HL-60 (cell line): ENCODE measurements around the gene BCL7B.

Experiments
- DNase-seq, 2 experiments: peaks; one replicate each; pipeline ENCODE4 v3.0.0-alpha.2; 2010 to 2020; ENCODE audit warnings: low read depth in 1 of 2, low spot score in 1 of 2
- H3K27ac ChIP-seq: fragments of 250-450 bp; sonication (Bioruptor Pico); replicated peaks from 2 replicates; pipeline ENCODE4 v1.5.1; 2020; ENCODE audit warnings: mild to moderate bottlenecking, moderate library complexity
- H3K27me3 ChIP-seq: fragments of 250-450 bp; sonication (Bioruptor Pico); 2 replicates; pipeline ENCODE4 v1.5.1; 2021; ENCODE audit warnings: mild to moderate bottlenecking, moderate library complexity; ENCODE audit not compliant: insufficient read depth, poor library complexity, severe bottlenecking
- H3K4me3 ChIP-seq: replicated peaks from 2 replicates; pipeline ENCODE4 v1.5.1; 2011; ENCODE audit warnings: mild to moderate bottlenecking, control low read depth, low read length; ENCODE audit not compliant: insufficient read depth
- CTCF ChIP-seq: IDR thresholded peaks from one replicate; pipeline ENCODE4 v1.5.1; 2011; ENCODE audit warnings: low read length, control low read depth, inconsistent platforms; ENCODE audit not compliant: insufficient read depth
- GABPA ChIP-seq: IDR thresholded peaks from 2 replicates; pipeline ENCODE4 v1.6.1; 2012; ENCODE audit warnings: low read depth
- POLR2AphosphoS5 ChIP-seq: IDR thresholded peaks from 2 replicates; pipeline ENCODE4 v1.6.1; 2012; ENCODE audit warnings: low read depth
- SPI1 ChIP-seq: IDR thresholded peaks from 2 replicates; pipeline ENCODE4 v1.6.1; 2012; ENCODE audit warnings: low read depth, mild to moderate bottlenecking, borderline replicate concordance
- TF ChIP-seq, protein P1 (sequence below): IDR thresholded peaks from 2 replicates; pipeline ENCODE4 v1.6.1; 2012; ENCODE audit warnings: low read depth; ENCODE audit not compliant: insufficient replicate concordance

Gene BCL7B

DNA sequence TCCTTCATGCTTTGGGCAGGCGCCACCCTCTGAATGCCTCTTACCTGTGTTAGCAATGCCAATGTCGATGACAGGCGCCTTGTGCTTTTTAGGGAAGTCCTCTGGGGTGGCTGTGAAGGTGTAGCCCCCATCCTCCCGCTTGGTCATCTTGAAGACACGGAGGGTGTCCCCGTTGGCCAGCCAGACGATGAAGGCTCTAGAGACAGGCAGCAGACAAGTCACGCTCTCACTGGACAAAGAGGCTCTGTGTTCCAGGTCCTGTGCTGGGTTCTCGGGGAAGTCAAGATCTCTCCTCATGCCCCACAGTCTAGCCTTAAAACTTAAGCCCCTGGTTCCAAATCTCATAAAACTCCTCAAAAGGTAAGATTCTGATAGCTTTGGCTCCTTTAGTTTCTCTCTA, 15.8 kb upstream of the BCL7B start:
- H3K4me3 ChIP-seq, result no peak overlapping the region
- H3K27me3 ChIP-seq, result no peaks in the 10 kb centered on the region
- DNase-seq, result no peak
- TF ChIP-seq POLR2AphosphoS5 (no peak), GABPA (no peak), SPI1 (no peak), CTCF (no peak)
- TF ChIP-seq, protein P1, sequence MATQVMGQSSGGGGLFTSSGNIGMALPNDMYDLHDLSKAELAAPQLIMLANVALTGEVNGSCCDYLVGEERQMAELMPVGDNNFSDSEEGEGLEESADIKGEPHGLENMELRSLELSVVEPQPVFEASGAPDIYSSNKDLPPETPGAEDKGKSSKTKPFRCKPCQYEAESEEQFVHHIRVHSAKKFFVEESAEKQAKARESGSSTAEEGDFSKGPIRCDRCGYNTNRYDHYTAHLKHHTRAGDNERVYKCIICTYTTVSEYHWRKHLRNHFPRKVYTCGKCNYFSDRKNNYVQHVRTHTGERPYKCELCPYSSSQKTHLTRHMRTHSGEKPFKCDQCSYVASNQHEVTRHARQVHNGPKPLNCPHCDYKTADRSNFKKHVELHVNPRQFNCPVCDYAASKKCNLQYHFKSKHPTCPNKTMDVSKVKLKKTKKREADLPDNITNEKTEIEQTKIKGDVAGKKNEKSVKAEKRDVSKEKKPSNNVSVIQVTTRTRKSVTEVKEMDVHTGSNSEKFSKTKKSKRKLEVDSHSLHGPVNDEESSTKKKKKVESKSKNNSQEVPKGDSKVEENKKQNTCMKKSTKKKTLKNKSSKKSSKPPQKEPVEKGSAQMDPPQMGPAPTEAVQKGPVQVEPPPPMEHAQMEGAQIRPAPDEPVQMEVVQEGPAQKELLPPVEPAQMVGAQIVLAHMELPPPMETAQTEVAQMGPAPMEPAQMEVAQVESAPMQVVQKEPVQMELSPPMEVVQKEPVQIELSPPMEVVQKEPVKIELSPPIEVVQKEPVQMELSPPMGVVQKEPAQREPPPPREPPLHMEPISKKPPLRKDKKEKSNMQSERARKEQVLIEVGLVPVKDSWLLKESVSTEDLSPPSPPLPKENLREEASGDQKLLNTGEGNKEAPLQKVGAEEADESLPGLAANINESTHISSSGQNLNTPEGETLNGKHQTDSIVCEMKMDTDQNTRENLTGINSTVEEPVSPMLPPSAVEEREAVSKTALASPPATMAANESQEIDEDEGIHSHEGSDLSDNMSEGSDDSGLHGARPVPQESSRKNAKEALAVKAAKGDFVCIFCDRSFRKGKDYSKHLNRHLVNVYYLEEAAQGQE, result no peak
- H3K27ac ChIP-seq, result no peak overlapping the region

GRCh38 chr7:73572767-73573186, 15.3 kb upstream of the BCL7B start:
- no peak overlapping the region for H3K27ac ChIP-seq
- TF ChIP-seq CTCF (no peak), POLR2AphosphoS5 (no peak), GABPA (no peak), SPI1 (no peak)
- TF ChIP-seq, protein P1, result no peak

GRCh38 chr7:73570977-73571376, 13.5 kb upstream of the BCL7B start:
- Histone ChIP-seq H3K4me3 (no peak overlapping the region), H3K27ac (no peak overlapping the region), H3K27me3 (no peaks in the 10 kb centered on the region)
- no peak for DNase-seq
- TF ChIP-seq, protein P1, result no peak
- TF ChIP-seq GABPA (no peak), POLR2AphosphoS5 (no peak), SPI1 (no peak), CTCF (no peak)

More at GRCh38 chr7:73572767-73573186, 15.3 kb upstream of the BCL7B start:
- Histone ChIP-seq H3K4me3 (no peak overlapping the region), H3K27me3 (no peaks in the 10 kb centered on the region)
- DNase-seq, result no peak
